ENCODE results near the gene CERK.
A peak's percentile ranks its signal among the peaks of the same experiment; 100 is the strongest.

CERK gene

GRCh38 chr22:46764779-46765485 is 26.9 kb upstream of the CERK start:
- DNase-seq = no peak

- DNase-seq = no peak
Observed at GRCh38 chr22:46764140-46764680, 26.2 kb upstream of the CERK start.

- no peak for DNase-seq
Observed at GRCh38 chr22:46763051-46763705, 25.1 kb upstream of the CERK start.

DNA sequence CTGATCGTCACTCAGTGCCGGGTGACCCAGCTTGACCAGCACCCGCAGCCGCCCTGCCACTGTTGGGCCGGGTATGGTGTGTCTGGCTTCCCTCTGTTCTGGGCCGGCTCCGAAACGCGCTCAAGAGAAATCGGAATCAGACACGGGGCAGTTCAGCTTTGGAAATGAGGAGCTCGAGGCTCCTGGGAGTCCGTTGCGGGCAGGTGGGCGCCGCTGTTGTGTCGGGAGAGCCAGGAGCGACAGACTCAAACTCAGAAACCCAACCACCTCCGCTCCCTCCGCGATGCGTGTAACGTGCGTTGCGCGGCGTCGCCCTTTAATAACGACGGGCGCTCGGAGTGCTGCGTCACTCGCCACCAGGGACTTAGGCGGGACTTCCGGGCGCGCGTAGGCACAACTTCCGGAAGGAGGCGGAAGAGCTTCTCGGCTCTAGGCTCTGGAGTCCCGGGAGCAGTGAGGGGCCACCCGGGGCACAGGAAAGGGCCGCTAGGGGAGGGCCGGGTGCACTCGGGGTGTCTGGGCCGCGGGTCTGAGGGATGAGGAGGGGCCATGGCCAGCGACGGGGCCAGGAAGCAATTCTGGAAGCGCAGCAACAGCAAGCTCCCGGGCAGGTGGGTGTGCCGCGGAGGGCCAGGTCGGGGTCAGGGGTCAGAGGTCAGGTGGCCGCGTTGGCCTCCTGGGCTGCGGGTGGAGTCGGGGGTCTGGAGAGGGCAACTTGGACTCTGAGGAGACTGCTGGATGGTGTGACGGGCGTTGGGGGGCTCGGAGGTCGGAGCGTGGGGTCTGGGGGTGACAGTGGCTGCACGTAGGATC is 24.4 kb upstream of the CERK start, which contains the start of gene TBC1D22A:
Gene TBC1D22A (plus strand): TSS at position 413 of the 813 bp plus-strand sequence. CDS start 137 bp downstream, at position 550.
- peak; percentile 84 for DNase-seq

GRCh38 chr22:46761539-46762237 is 23.6 kb upstream of the CERK start:
- no peak for DNase-seq

DNA sequence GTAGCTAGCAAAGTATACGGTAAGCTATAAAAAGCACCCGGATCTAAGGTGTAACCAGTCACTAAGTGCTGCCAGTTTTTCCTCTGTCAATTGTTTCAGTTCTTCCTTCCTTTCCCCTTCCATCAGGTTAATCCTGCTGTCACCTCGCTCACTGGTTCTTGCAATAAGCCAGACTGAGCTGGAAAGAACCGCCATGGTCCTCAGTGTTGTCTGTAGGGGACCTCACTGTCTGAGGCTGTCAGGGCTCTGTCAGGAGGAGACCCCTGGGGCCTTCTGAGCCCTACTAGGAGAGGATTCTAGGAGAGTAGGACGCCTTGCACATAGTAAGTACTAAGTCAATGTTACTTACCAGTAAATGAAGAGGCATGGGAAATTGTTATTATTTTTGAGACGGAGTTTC is 23.0 kb upstream of the CERK start:
- no peak for DNase-seq

DNA sequence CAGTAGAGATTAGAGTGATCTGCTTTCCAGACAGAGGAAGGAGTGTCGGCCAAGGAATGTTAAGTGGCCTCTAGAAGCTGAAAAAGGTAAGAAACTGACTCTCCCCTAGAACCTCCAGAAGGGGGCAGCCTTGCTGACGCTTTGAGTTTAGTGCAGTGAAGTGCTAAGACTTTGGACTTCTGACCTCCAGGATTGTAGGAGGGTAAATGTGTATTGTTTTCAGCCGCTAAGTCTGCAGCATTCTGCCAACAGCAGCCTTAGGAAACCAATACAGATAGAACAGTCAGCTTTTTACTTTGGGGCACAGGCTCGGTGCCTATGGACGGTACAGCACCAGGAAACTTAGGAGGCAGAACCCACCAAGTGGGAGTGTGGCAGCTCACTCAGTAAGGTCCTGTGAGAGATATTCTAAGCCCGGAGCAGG is 20.8 kb upstream of the CERK start:
- peak; percentile 51 for DNase-seq

DNA sequence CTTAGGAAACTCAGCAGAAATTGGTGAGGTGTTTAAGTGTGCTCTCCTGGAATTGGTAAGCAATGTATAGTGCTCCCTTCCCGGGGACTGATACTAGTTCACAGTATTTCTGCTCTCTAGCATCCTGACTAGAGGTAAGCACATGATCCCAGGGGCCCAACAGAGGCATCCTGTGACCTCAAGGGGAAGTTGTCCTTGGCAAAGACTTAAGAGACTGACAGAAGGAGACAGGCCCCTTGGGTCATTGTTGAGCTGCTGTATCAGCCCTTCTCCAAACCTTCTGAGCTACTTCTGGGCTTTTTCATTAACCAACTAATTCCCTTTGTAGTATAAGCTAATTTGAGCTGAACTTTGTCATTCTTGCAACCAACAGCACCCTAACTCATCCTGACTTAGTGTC is 20.1 kb upstream of the CERK start:
- DNase-seq = no peak

DNA sequence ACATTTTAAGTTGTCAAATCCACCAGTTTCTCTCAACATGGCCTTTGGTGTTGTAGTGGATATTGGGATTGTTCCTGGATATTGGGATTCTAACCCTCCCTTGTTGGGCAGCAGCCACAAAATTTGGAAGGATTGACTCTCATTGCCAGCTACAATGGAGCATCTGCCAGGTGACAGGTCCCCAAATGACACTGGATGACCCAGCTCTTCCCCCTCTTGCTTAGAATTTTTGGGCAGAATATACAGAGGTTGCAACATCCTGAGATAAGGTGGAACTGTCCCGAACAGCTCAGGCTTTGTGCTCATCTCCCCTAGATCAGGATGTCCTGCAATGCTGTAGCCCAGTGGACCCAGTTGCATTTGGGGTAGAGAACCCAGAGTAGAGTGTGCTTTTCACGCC is 19.1 kb upstream of the CERK start:
- DNase-seq = no peak

DNA sequence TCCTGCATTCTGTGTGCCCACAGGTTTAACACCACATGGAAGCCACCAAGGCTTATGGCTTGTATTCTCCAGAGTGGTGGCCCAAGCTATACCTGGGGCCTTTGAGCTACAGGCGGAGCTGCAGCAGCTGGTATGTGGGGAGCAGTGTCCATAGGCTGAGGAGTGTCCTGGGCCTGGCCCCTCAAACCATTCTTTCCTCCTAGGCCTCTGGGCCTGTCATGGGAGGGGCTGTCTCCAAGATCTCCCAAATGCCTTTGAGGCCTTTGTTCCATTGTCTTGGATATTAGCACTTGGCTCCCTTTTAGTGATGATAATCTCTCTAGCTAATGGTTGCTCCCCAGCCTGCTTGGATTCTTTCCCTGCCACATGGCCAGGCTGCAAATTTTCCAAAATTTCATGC is 18.0 kb upstream of the CERK start:
- no peak for DNase-seq

DNA sequence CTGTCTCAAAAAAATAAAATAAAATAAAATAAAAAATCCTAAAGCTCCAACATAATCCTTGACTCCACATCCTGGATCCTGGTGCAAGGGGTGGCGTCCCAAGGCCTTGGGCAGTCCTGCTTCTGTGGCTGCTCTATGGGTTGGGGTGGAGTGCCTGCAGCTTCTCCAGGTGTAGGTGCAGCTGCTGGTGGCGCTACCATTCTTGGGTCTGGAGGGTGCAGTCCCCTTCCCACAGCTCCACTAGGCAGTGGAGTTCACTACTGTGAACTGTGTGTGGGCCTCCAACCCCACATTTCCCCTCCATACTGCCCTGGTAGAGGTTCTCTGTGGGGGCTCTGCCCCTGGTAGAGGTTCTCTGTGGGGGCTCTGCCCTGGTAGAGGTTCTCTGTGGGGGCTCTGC is 17.5 kb upstream of the CERK start:
- no peak for DNase-seq

- DNase-seq = no peak
Observed at GRCh38 chr22:46754826-46755225, 16.8 kb upstream of the CERK start.

- DNase-seq = no peak
Observed at GRCh38 chr22:46754110-46754799, 16.2 kb upstream of the CERK start.

DNA sequence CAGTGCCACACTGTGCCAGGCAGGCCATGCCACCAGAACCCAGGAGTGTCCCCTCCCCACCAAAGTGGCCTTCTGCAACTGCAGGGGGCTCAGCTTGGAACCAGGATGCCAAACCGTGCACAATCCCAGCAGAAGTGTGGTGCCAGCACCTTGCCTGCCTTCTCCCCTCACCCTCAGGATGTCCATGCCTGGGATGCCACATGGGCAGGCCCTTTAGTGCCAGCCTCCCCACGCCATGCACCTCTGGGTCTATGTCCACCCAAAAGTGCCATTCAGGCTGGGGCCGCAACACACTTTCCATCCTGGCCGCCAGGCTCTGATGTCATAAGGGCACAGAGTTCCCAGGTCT is 15.7 kb upstream of the CERK start:
- DNase-seq = no peak

- DNase-seq = no peak
Observed at GRCh38 chr22:46753360-46753759, 15.3 kb upstream of the CERK start.

DNA sequence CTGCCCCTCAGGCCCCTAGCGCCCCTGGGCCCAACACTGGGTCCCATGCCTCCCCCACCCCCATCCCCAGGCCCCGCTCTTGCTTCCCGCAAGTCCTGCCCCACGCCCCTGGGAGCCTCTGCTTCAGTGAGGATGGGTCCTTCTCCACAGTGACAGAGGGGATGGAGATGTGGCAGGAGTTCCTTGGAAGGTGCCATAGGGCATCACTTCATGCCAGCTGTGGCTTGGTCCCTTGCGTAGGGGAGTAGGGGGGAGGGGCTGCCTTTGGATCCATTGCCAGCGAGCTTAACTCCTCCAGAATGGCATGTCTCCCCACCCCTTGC is 14.9 kb upstream of the CERK start:
- DNase-seq = no peak

DNA sequence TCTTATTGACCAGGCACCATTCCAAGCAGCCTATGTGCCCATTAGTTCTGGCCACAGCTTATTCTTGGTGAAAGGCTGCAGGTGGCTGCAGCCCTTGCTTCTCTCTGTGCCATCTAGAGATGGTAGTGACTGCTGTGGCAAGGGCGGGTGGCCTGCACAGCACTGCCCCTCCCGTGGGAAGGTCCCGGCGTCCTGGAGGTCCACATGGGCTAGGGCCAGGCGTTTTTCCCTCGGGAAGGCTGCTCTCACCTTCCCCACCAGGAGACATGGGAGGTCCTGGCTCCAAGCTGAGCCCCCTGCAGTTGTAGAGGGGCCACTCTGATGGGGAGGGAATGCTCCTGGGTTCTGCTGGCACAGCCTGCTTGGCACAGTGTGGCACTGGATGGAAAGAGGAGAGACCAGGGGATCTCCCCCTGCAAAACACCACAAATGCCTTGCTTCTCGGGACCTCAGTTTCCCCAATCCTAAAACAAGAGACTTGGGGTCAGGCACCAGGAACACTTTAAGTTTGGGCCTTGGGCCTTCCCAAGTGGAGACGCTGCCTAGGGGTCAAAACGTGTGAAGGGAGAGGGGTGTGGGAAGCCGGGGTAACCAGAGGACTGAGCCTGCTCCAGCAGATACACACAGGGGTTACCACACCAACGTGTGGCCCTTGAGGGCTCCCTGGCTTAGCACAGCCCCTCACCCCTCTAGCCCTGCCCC is 14.4 kb upstream of the CERK start:
- no peak for DNase-seq

DNA sequence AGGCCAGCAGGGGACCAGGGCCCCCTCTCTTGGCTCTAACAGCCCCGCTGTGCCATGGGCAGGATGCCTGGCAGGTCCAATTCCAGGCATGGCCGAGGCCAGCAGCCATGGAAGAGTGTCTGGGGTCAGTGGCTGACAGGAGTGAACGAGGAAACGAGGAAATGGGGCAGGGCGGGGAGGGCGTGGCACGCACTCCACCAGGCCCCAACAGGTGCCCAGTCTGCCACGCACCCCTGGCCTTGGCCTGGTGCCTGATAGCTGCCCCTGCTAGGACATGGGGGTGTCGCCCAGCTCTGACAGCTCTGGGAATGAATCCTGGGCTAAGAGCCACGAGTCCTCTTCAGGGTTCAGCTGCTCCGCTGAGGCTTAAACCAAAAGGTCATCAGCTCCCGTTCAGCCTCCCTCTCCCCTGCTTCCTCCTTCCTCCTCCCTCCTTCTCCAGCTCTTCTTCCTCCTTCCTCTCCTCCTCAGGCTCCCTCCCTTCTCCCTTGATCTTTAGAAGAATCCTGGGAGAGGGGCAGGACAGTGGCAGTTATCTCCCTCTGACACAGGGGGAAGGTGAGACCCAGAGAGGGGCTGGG is 12.9 kb upstream of the CERK start:
- DNase-seq = no peak

- no peak for DNase-seq
Observed at GRCh38 chr22:46750530-46750800, 12.4 kb upstream of the CERK start.

GRCh38 chr22:46749682-46750529 is 11.9 kb upstream of the CERK start:
- no peak for DNase-seq

Data from NCI-H510A treated with DMSO at 0.1 percent for 48 hours (cell line).